Measurements from ENCODE around the gene SCAI. TPM values are rescaled to one million over a fixed set of nuclear protein-coding genes. Genes with fewer than 3 reads are reported as not detected.

Gene SCAI
- total RNA-seq, 6 experiments from 2014 or later, result 1.8 to 5.5 (median 2.6) TPM

DNA sequence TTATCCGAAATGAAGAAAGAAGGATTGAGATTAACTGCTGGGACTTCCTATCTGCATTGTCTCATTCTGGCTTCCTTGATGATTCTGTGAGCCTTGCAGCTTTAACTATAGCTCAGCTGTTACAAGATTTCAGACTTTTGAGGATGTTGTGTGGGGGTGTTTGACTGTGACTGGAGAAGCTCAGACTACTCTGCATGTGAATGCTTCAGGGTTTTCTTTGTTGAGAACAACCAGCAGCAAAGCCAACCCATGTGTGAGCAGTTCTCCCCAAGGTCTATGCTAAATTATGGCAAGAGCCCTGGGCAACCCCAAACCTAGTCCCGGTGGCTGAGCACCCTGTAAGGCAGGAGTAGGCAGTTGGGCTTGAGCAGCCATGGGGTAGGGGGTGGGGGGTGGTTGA, 8.4 kb upstream of the SCAI start:
- intact Hi-C loops (cut with DNase I), result no loop called here
- ATAC-seq, result no peak
- TF ChIP-seq, protein P1, sequence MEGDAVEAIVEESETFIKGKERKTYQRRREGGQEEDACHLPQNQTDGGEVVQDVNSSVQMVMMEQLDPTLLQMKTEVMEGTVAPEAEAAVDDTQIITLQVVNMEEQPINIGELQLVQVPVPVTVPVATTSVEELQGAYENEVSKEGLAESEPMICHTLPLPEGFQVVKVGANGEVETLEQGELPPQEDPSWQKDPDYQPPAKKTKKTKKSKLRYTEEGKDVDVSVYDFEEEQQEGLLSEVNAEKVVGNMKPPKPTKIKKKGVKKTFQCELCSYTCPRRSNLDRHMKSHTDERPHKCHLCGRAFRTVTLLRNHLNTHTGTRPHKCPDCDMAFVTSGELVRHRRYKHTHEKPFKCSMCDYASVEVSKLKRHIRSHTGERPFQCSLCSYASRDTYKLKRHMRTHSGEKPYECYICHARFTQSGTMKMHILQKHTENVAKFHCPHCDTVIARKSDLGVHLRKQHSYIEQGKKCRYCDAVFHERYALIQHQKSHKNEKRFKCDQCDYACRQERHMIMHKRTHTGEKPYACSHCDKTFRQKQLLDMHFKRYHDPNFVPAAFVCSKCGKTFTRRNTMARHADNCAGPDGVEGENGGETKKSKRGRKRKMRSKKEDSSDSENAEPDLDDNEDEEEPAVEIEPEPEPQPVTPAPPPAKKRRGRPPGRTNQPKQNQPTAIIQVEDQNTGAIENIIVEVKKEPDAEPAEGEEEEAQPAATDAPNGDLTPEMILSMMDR (IDR thresholded peaks at IDR 0.05), result no peak
- TF ChIP-seq POLR2A (IDR thresholded peaks at IDR 0.05), result no peak
- H3K4me3 ChIP-seq, result no peak overlapping the region
- H3K36me3 ChIP-seq, result peaks cover 0 to 19% (median 4%) of the 10 kb centered on the region in 4 donors
- H3K9me3 ChIP-seq, result no peaks in the 10 kb centered on the region
- H3K4me1 ChIP-seq, result peaks cover 0 to 15% (median 6%) of the 10 kb centered on the region in 4 donors
- WGBS (ENCODE audit: insufficient coverage, low coverage, low lambda C conversion rate, missing lambda C conversion rate), result 83% methylated on average over 1 of the region's 2 CpGs
- peak overlapping the region in 1 of 3 donors; percentile 48 for H3K27ac ChIP-seq
- no peak for DNase-seq
- no peaks in the 10 kb centered on the region for H3K27me3 ChIP-seq

DNA sequence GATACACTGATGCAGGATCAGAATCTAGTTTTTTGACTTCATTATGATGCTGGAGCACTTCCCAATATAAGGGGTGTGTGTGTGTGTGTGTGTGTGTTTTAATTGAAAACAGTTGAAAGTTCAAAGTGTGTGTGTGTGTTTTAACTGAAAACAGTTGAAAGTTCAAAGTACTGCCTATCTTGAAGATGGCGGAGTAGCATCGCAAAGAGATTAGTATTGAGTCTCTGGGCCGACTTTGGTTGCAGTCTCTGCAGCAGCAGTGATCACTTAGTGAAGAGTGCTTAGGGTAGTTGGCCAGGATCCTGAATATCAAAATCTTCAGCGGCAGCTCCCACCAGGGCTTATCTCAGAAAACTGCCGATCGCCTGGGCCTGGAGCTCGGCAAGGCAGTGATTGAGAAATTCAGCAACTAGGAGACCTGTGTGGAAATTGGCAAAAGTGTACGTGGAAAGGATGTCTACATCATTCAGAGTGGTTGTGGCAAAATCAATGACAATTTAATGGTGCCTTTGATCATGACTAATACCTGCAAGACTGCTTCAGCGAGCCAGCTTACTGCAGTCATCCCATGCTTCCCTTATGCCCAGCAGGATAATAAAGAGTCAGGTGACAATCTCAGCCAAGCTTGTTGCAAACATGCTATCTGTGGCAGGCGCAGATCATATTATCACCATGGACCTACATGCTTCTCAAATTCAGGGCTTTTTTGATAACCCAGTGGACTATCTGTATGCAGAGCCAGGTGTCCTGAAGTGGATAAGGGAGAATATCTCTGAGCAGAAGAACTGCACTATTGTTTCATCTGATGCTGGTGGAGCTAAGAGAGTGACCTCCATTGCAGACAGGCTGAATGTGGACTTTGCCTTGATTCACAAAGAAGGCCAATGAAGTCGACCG, 7.3 kb upstream of the SCAI start:
- WGBS (ENCODE audit: insufficient coverage, low coverage, low lambda C conversion rate, missing lambda C conversion rate), result 25% methylated on average over 10 of the region's 12 CpGs
- Histone ChIP-seq H3K4me1 (peaks cover 0 to 24% (median 6%) of the 10 kb centered on the region in 4 donors), H3K27me3 (no peaks in the 10 kb centered on the region), H3K4me3 (peak overlapping the region in 2 of 3 donors; percentile 17 to 48), H3K27ac (peak overlapping the region in 2 of 3 donors; percentile 48 to 52), H3K36me3 (peaks cover 0 to 19% (median 4%) of the 10 kb centered on the region in 4 donors), H3K9me3 (no peaks in the 10 kb centered on the region)
- ATAC-seq (peak; percentile 81 to 89 (median 85)), DNase-seq (peak in 2 of 3 donors; percentile 31 to 60)
- TF ChIP-seq, protein P1 (IDR thresholded peaks at IDR 0.05), result no peak
- no peak for TF ChIP-seq POLR2A (IDR thresholded peaks at IDR 0.05)
- intact Hi-C loops (cut with DNase I), result no loop called here

DNA sequence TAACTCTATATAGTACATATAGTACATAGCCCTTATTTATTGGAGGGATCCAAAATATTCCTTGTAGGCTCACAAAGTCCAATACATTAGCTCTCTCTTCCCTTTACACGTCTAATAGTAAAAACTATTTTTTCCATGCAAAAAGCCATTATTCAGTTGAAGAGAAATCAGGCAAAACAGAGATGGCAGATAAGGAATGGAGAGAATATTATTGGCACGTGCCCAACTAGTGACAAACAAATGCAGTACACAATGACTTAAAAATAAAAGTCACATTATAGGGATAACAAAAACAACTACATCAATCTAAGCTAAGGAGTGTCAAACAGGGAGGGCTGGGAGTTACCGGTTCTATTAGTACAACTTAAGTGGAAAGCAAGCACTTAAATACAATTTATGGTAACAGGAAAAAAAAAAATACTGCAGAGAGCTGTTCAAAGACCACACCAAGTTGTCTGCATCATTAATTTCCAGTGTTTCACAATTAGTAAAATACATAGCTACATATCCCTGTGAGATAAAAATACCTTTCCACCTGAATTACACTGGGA, 4.1 kb upstream of the SCAI start:
- no peak overlapping the region for H3K4me3 ChIP-seq
- no peak for DNase-seq
- WGBS (ENCODE audit: insufficient coverage, low coverage, low lambda C conversion rate, missing lambda C conversion rate), result 74% methylated on average over 3 of the region's 3 CpGs
- no peak overlapping the region for H3K27ac ChIP-seq
- no peaks in the 10 kb centered on the region for H3K9me3 ChIP-seq
- no peak for ATAC-seq
- TF ChIP-seq, protein P1 (IDR thresholded peaks at IDR 0.05), result no peak
- no peak for TF ChIP-seq POLR2A (IDR thresholded peaks at IDR 0.05)
- H3K27me3 ChIP-seq, result no peaks in the 10 kb centered on the region
- peaks cover 0 to 30% (median 8%) of the 10 kb centered on the region in 4 donors for H3K4me1 ChIP-seq
- intact Hi-C loops (cut with DNase I), result no loop called here
- peaks cover 0 to 5% (median 2%) of the 10 kb centered on the region in 4 donors for H3K36me3 ChIP-seq

DNA sequence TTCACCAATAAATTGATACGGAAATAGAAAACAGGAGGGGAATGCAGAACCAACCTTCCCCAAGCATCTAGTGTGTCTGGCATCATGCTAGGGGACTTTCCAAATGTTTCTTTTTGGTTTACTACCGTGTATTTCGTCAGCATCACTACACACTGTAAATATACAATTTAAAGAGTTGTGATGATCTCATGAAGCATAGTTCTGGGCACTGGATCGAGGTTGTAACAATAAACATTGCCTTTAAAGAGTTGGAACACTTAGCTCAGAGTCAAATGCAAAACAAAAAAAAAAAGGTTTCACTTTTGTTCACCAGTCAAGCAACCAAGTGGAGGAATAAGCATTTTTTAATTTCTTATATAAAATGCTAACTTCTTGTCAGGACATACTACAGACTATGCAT, 2.9 kb upstream of the SCAI start:
- no peak for TF ChIP-seq POLR2A (IDR thresholded peaks at IDR 0.05)
- H3K27ac ChIP-seq, result no peak overlapping the region
- 17% methylated on average over 4 of the region's 4 CpGs for WGBS (ENCODE audit: insufficient coverage, low coverage, low lambda C conversion rate, missing lambda C conversion rate)
- intact Hi-C loops (cut with DNase I), result no loop called here
- H3K27me3 ChIP-seq, result no peaks in the 10 kb centered on the region
- no peaks in the 10 kb centered on the region for H3K36me3 ChIP-seq
- H3K4me3 ChIP-seq, result no peak overlapping the region
- ATAC-seq, result peak in 1 of 4 donors; percentile 1
- H3K9me3 ChIP-seq, result no peaks in the 10 kb centered on the region
- H3K4me1 ChIP-seq, result peaks cover 0 to 34% (median 7%) of the 10 kb centered on the region in 4 donors
- DNase-seq, result no peak

DNA sequence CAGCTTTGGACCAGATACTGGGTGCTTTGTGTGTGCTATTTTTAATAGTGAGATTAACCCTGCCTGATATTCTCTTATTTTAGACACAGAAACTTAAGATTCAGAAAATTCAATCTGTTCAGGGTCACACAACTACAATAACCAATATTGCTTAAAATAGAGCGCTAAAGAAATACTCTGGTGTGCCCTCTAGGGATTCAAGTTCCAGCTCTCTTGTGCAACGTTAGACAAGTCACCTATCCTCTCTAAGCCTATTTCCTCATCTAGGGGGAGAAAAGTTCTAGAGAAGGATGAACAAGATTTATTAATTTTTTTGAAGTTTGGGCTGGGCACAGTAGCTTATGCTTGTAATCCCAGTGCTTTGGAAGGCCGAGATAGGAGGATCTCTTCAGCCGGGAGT, 2.1 kb upstream of the SCAI start:
- TF ChIP-seq, protein P1 (IDR thresholded peaks at IDR 0.05), result no peak
- TF ChIP-seq POLR2A (IDR thresholded peaks at IDR 0.05), result no peak
- Histone ChIP-seq H3K27ac (no peak overlapping the region), H3K9me3 (no peaks in the 10 kb centered on the region), H3K36me3 (no peaks in the 10 kb centered on the region), H3K27me3 (no peaks in the 10 kb centered on the region), H3K4me3 (no peak overlapping the region), H3K4me1 (peaks cover 0 to 26% (median 4%) of the 10 kb centered on the region in 4 donors)
- no peak for DNase-seq
- WGBS (ENCODE audit: insufficient coverage, low coverage, low lambda C conversion rate, missing lambda C conversion rate), result 64% methylated on average over 3 of the region's 4 CpGs
- intact Hi-C loops (cut with DNase I), result no loop called here
- no peak for ATAC-seq

Measured in right lobe of liver (tissue), 6 donors.